Measurements from ENCODE around the gene TMPRSS6. TPM values are rescaled to one million over a fixed set of nuclear protein-coding genes. Genes with fewer than 3 reads are reported as not detected.

TMPRSS6 gene
- total RNA-seq, 2 donors from 2014 or later: 0.22 to 0.31 TPM

GRCh38 chr22:37058917-37059701 lies 50.4 kb downstream of the TMPRSS6 start:
- peaks cover 9% of the 10 kb centered on the region for H3K4me1 Mint-ChIP-seq
- no peak overlapping the region for H3K4me3 Mint-ChIP-seq

GRCh38 chr22:37057796-37058510 lies 51.6 kb downstream of the TMPRSS6 start:
- Histone ChIP-seq H3K36me3 (ENCODE audit: control insufficient read depth, insufficient read depth, low read length) (peaks cover 3% of the 10 kb centered on the region), H3K4me3 (ENCODE audit: low read length) (no peak overlapping the region), H3K9ac (ENCODE audit: extremely low read depth, low read length, poor library complexity, severe bottlenecking) (no peak overlapping the region), H3K27ac (ENCODE audit: low read depth, low read length) (no peak overlapping the region), H3K4me1 (ENCODE audit: control insufficient read depth, insufficient read depth, low read length) (no peaks in the 10 kb centered on the region), H3K9me3 (ENCODE audit: control insufficient read depth, low read length) (no peaks in the 10 kb centered on the region), H3K27me3 (ENCODE audit: control insufficient read depth, insufficient read depth, low read length, poor library complexity, severe bottlenecking) (no peaks in the 10 kb centered on the region)
- peaks cover 14% of the 10 kb centered on the region for H3K4me1 Mint-ChIP-seq
- WGBS, 2 experiments (ENCODE audit: insufficient coverage in 1 of 2, insufficient read length in 1 of 2): 89 to 93% methylated on average over 9 to 12 of the region's 12 CpGs
- no peaks in the 10 kb centered on the region for H3K9me3 Mint-ChIP-seq
- H3K27me3 Mint-ChIP-seq (ENCODE audit: insufficient read depth): no peaks in the 10 kb centered on the region
- DNase-seq: no peak
- H3K4me3 Mint-ChIP-seq: no peak overlapping the region
- peaks cover 17% of the 10 kb centered on the region for H3K36me3 Mint-ChIP-seq (ENCODE audit: low read depth)
- TF ChIP-seq, protein P1, sequence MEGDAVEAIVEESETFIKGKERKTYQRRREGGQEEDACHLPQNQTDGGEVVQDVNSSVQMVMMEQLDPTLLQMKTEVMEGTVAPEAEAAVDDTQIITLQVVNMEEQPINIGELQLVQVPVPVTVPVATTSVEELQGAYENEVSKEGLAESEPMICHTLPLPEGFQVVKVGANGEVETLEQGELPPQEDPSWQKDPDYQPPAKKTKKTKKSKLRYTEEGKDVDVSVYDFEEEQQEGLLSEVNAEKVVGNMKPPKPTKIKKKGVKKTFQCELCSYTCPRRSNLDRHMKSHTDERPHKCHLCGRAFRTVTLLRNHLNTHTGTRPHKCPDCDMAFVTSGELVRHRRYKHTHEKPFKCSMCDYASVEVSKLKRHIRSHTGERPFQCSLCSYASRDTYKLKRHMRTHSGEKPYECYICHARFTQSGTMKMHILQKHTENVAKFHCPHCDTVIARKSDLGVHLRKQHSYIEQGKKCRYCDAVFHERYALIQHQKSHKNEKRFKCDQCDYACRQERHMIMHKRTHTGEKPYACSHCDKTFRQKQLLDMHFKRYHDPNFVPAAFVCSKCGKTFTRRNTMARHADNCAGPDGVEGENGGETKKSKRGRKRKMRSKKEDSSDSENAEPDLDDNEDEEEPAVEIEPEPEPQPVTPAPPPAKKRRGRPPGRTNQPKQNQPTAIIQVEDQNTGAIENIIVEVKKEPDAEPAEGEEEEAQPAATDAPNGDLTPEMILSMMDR (conservative IDR thresholded peaks at IDR 0.05): no peak
- no peak overlapping the region for H3K27ac Mint-ChIP-seq

More at GRCh38 chr22:37058917-37059701, 50.4 kb downstream of the TMPRSS6 start:
- Histone ChIP-seq H3K9me3 (ENCODE audit: control insufficient read depth, low read length) (no peaks in the 10 kb centered on the region), H3K27ac (ENCODE audit: low read depth, low read length) (no peak overlapping the region), H3K27me3 (ENCODE audit: control insufficient read depth, insufficient read depth, low read length, poor library complexity, severe bottlenecking) (no peaks in the 10 kb centered on the region), H3K4me3 (ENCODE audit: low read length) (no peak overlapping the region), H3K9ac (ENCODE audit: extremely low read depth, low read length, poor library complexity, severe bottlenecking) (no peak overlapping the region), H3K4me1 (ENCODE audit: control insufficient read depth, insufficient read depth, low read length) (no peaks in the 10 kb centered on the region), H3K36me3 (ENCODE audit: control insufficient read depth, insufficient read depth, low read length) (peaks cover 3% of the 10 kb centered on the region)
- H3K27me3 Mint-ChIP-seq (ENCODE audit: insufficient read depth): peaks cover 1% of the 10 kb centered on the region
- H3K27ac Mint-ChIP-seq: no peak overlapping the region
- 93 to 94% methylated on average over 13 to 28 of the region's 28 CpGs for WGBS, 2 experiments (ENCODE audit: insufficient coverage in 1 of 2, insufficient read length in 1 of 2)
- H3K9me3 Mint-ChIP-seq: no peaks in the 10 kb centered on the region
- TF ChIP-seq, protein P1 (conservative IDR thresholded peaks at IDR 0.05): peak; percentile 49
- no peak for DNase-seq
- H3K36me3 Mint-ChIP-seq (ENCODE audit: low read depth): peaks cover 17% of the 10 kb centered on the region

DNA sequence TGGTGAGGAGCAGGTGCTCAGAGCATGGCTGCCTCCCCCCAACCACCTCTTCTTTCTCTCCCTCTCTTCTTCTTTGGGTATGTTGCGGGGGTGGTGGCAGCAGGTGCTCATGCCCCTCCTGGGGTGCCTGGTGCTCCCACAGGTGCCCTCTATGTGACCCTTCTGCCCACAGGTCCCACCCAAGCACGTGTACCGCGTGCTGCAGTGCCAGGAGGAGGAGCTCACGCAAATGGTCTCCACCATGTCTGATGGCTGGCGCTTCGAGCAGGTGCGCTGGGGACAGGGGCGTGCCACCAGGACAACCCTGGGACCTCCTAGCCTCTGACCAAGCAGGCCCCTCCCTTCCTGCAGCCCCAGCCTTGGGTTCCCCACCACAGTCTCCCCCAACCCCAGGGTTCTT lies 52.3 kb downstream of the TMPRSS6 start:
- no peak overlapping the region for H3K27ac Mint-ChIP-seq
- Histone ChIP-seq H3K36me3 (ENCODE audit: control insufficient read depth, insufficient read depth, low read length) (peaks cover 3% of the 10 kb centered on the region), H3K27ac (ENCODE audit: low read depth, low read length) (no peak overlapping the region), H3K4me1 (ENCODE audit: control insufficient read depth, insufficient read depth, low read length) (no peaks in the 10 kb centered on the region), H3K27me3 (ENCODE audit: control insufficient read depth, insufficient read depth, low read length, poor library complexity, severe bottlenecking) (no peaks in the 10 kb centered on the region), H3K9me3 (ENCODE audit: control insufficient read depth, low read length) (no peaks in the 10 kb centered on the region), H3K9ac (ENCODE audit: extremely low read depth, low read length, poor library complexity, severe bottlenecking) (no peak overlapping the region), H3K4me3 (ENCODE audit: low read length) (no peak overlapping the region)
- peaks cover 4% of the 10 kb centered on the region for H3K27me3 Mint-ChIP-seq (ENCODE audit: insufficient read depth)
- no peak for DNase-seq
- TF ChIP-seq, protein P1 (conservative IDR thresholded peaks at IDR 0.05): no peak
- H3K36me3 Mint-ChIP-seq (ENCODE audit: low read depth): peaks cover 17% of the 10 kb centered on the region
- peaks cover 16% of the 10 kb centered on the region for H3K4me1 Mint-ChIP-seq
- WGBS, 2 experiments (ENCODE audit: insufficient coverage in 1 of 2, insufficient read length in 1 of 2): 80 to 86% methylated on average over 6 to 9 of the region's 9 CpGs
- H3K4me3 Mint-ChIP-seq: no peak overlapping the region
- H3K9me3 Mint-ChIP-seq: no peaks in the 10 kb centered on the region

Measured in endodermal cell (in vitro differentiated cells).